SJCRH30 (cell line): ENCODE results near the gene PSMD3. TPM values are rescaled to one million over a fixed set of nuclear protein-coding genes. Genes with fewer than 3 reads are reported as not detected.
A peak's percentile ranks its signal among the peaks of the same experiment; 100 is the strongest.

Experiments
- DNase-seq, 2 experiments: peaks; one replicate each; pipeline ENCODE4 v3.0.0-alpha.2; 2015 to 2020
- H3K27ac ChIP-seq: fragments of 250-450 bp; sonication (Bioruptor Pico); 2 replicates; pipeline ENCODE4 v1.5.1; 2020; ENCODE audit warnings: mild to moderate bottlenecking, moderate library complexity
- H3K27me3 ChIP-seq: fragments of 250-450 bp; sonication (Bioruptor Pico); 2 replicates; pipeline ENCODE4 v1.5.1; 2020; ENCODE audit warnings: mild to moderate bottlenecking, moderate library complexity
- H3K36me3 ChIP-seq: fragments of 250-450 bp; sonication (Bioruptor Pico); 2 replicates; pipeline ENCODE4 v1.5.1; 2020; ENCODE audit warnings: mild to moderate bottlenecking, moderate library complexity
- H3K4me1 ChIP-seq: fragments of 250-450 bp; sonication (Bioruptor Pico); 2 replicates; pipeline ENCODE4 v1.5.1; 2020; ENCODE audit warnings: mild to moderate bottlenecking, moderate library complexity
- H3K4me3 ChIP-seq: fragments of 250-450 bp; sonication (Bioruptor Pico); 2 replicates; pipeline ENCODE4 v1.5.1; 2020; ENCODE audit warnings: mild to moderate bottlenecking, moderate library complexity
- H3K9me3 ChIP-seq: fragments of 250-450 bp; sonication (Bioruptor Pico); replicated peaks from 2 replicates; pipeline ENCODE4 v1.5.1; 2020; ENCODE audit warnings: mild to moderate bottlenecking, moderate library complexity
- total RNA-seq: library from RNA; depleted of rRNA; stranded (reverse); fragments of >200 nt; shearing (Covaris generic); gene quantifications from 2 replicates; pipeline ENCODE4 v1.2.3, GENCODE V29; 2014

The PSMD3 gene
- total RNA-seq, 1 experiment from 2014 or later, result 128 TPM

- no peak for DNase-seq
- Histone ChIP-seq H3K4me3 (no peak overlapping the region), H3K27me3 (peaks cover 13% of the 10 kb centered on the region; the same call in 1 of the 2 replicates), H3K36me3 (no peaks in the 10 kb centered on the region), H3K4me1 (no peaks in the 10 kb centered on the region), H3K27ac (no peak overlapping the region), H3K9me3 (no peaks in the 10 kb centered on the region)
These were observed 9.5 kb upstream of the PSMD3 start for GRCh38 chr17:39971076-39971603.

- Histone ChIP-seq H3K4me1 (no peaks in the 10 kb centered on the region), H3K9me3 (no peaks in the 10 kb centered on the region), H3K4me3 (no peak overlapping the region), H3K36me3 (no peaks in the 10 kb centered on the region), H3K27me3 (peaks cover 13% of the 10 kb centered on the region; the same call in 1 of the 2 replicates), H3K27ac (no peak overlapping the region)
- DNase-seq, result no peak
These were observed 8.3 kb upstream of the PSMD3 start for GRCh38 chr17:39972271-39972670.

- no peak overlapping the region for H3K4me3 ChIP-seq
- H3K27ac ChIP-seq, result no peak overlapping the region
- H3K27me3 ChIP-seq, result peaks cover 13% of the 10 kb centered on the region; the same call in 1 of the 2 replicates
- H3K4me1 ChIP-seq, result no peaks in the 10 kb centered on the region
- no peaks in the 10 kb centered on the region for H3K9me3 ChIP-seq
- H3K36me3 ChIP-seq, result no peaks in the 10 kb centered on the region
- DNase-seq, result no peak
These were observed 7.1 kb upstream of the PSMD3 start for GRCh38 chr17:39973496-39973895.

GRCh38 chr17:39974433-39974832 is 6.2 kb upstream of the PSMD3 start:
- Histone ChIP-seq H3K27ac (no peak overlapping the region), H3K9me3 (no peaks in the 10 kb centered on the region), H3K27me3 (peaks cover 13% of the 10 kb centered on the region; the same call in 1 of the 2 replicates), H3K36me3 (no peaks in the 10 kb centered on the region), H3K4me3 (no peak overlapping the region), H3K4me1 (peaks cover 4% of the 10 kb centered on the region)
- no peak for DNase-seq

GRCh38 chr17:39975801-39976200 is 4.8 kb upstream of the PSMD3 start:
- Histone ChIP-seq H3K36me3 (no peaks in the 10 kb centered on the region), H3K4me1 (peaks cover 6% of the 10 kb centered on the region), H3K9me3 (no peaks in the 10 kb centered on the region), H3K27ac (no peak overlapping the region), H3K27me3 (peaks cover 13% of the 10 kb centered on the region; the same call in 1 of the 2 replicates), H3K4me3 (no peak overlapping the region)
- no peak for DNase-seq

- Histone ChIP-seq H3K9me3 (no peaks in the 10 kb centered on the region), H3K4me3 (peak overlapping the region; percentile 78; the same call in 1 of the 2 replicates), H3K27ac (no peak overlapping the region), H3K27me3 (0 out of 2 replicates have a peak, but pooled peaks cover 3% of the 10 kb centered on the region), H3K4me1 (peaks cover 10% of the 10 kb centered on the region), H3K36me3 (peaks cover under 1% of the 10 kb centered on the region; the same call in 1 of the 2 replicates)
- DNase-seq, result peak; percentile 15 to 18
These were observed 1.5 kb upstream of the PSMD3 start for GRCh38 chr17:39979016-39979670.

GRCh38 chr17:39979893-39980350 is 685 bp upstream of the PSMD3 start:
- H3K36me3 ChIP-seq, result peaks cover 8% of the 10 kb centered on the region; the same call in 1 of the 2 replicates
- peak overlapping the region; percentile 78 for H3K4me3 ChIP-seq
- H3K27ac ChIP-seq, result peak overlapping the region; percentile 88
- peaks cover 10% of the 10 kb centered on the region for H3K4me1 ChIP-seq
- peak; percentile 47 to 73 for DNase-seq
- no peaks in the 10 kb centered on the region for H3K9me3 ChIP-seq
- no peaks in the 10 kb centered on the region for H3K27me3 ChIP-seq

- H3K4me3 ChIP-seq, result peak overlapping the region; percentile 78
- H3K9me3 ChIP-seq, result no peaks in the 10 kb centered on the region
- peak overlapping the region; percentile 88 for H3K27ac ChIP-seq
- H3K4me1 ChIP-seq, result peaks cover 10% of the 10 kb centered on the region
- H3K27me3 ChIP-seq, result no peaks in the 10 kb centered on the region
- DNase-seq, result peak in 1 of 2 experiments; percentile 27
- peaks cover 21% of the 10 kb centered on the region for H3K36me3 ChIP-seq
These were observed 667 bp downstream of the PSMD3 start for GRCh38 chr17:39981207-39981741.

GRCh38 chr17:39981766-39982375 is 1.3 kb downstream of the PSMD3 start:
- no peak for DNase-seq
- H3K27me3 ChIP-seq, result no peaks in the 10 kb centered on the region
- H3K36me3 ChIP-seq, result peaks cover 27% of the 10 kb centered on the region
- H3K27ac ChIP-seq, result peak overlapping the region; percentile 88; the same call in 1 of the 2 replicates
- peaks cover 10% of the 10 kb centered on the region for H3K4me1 ChIP-seq
- no peaks in the 10 kb centered on the region for H3K9me3 ChIP-seq
- H3K4me3 ChIP-seq, result peak overlapping the region; percentile 78

- Histone ChIP-seq H3K36me3 (peaks cover 74% of the 10 kb centered on the region), H3K4me3 (no peak overlapping the region), H3K9me3 (no peaks in the 10 kb centered on the region), H3K4me1 (no peaks in the 10 kb centered on the region), H3K27ac (no peak overlapping the region), H3K27me3 (no peaks in the 10 kb centered on the region)
- DNase-seq, result no peak
These were observed 7.7 kb downstream of the PSMD3 start for GRCh38 chr17:39988206-39988810.

GRCh38 chr17:39994448-39994847 is 13.8 kb downstream of the PSMD3 start:
- Histone ChIP-seq H3K4me1 (no peaks in the 10 kb centered on the region), H3K4me3 (no peak overlapping the region), H3K36me3 (peaks cover 60% of the 10 kb centered on the region), H3K27me3 (no peaks in the 10 kb centered on the region), H3K27ac (no peak overlapping the region), H3K9me3 (no peaks in the 10 kb centered on the region)
- DNase-seq, result no peak

- Histone ChIP-seq H3K27me3 (no peaks in the 10 kb centered on the region), H3K4me3 (no peak overlapping the region)
These were observed 14.8 kb downstream of the PSMD3 start for GRCh38 chr17:39995438-39995837.

GRCh38 chr17:39996162-39996561 is 15.6 kb downstream of the PSMD3 start:
- no peak overlapping the region for H3K27ac ChIP-seq
- H3K4me3 ChIP-seq, result no peak overlapping the region
- no peaks in the 10 kb centered on the region for H3K4me1 ChIP-seq
- no peaks in the 10 kb centered on the region for H3K9me3 ChIP-seq
- DNase-seq, result no peak
- peaks cover 47% of the 10 kb centered on the region for H3K36me3 ChIP-seq
- H3K27me3 ChIP-seq, result no peaks in the 10 kb centered on the region

More at GRCh38 chr17:39995438-39995837, 14.8 kb downstream of the PSMD3 start:
- Histone ChIP-seq H3K4me1 (no peaks in the 10 kb centered on the region), H3K9me3 (no peaks in the 10 kb centered on the region), H3K27ac (no peak overlapping the region), H3K36me3 (peaks cover 54% of the 10 kb centered on the region)
- DNase-seq, result no peak

- Histone ChIP-seq H3K36me3 (peaks cover 42% of the 10 kb centered on the region), H3K4me1 (no peaks in the 10 kb centered on the region), H3K27ac (no peak overlapping the region), H3K27me3 (no peaks in the 10 kb centered on the region), H3K9me3 (no peaks in the 10 kb centered on the region), H3K4me3 (no peak overlapping the region)
- DNase-seq, result no peak
These were observed 16.2 kb downstream of the PSMD3 start for GRCh38 chr17:39996800-39997199.

- H3K27ac ChIP-seq, result no peak overlapping the region
- H3K4me1 ChIP-seq, result no peaks in the 10 kb centered on the region
- no peak overlapping the region for H3K4me3 ChIP-seq
- peaks cover 37% of the 10 kb centered on the region for H3K36me3 ChIP-seq
- no peak for DNase-seq
- no peaks in the 10 kb centered on the region for H3K9me3 ChIP-seq
- H3K27me3 ChIP-seq, result no peaks in the 10 kb centered on the region
These were observed 16.9 kb downstream of the PSMD3 start for GRCh38 chr17:39997543-39997942.
